ENCODE results near the gene PRRX2.

- TF ChIP-seq IRF1 (CRISPR knock-in tag; IDR thresholded peaks at IDR 0.05; ENCODE audit: borderline replicate concordance): no peak
- no peak for TF ChIP-seq ZBED1 (IDR thresholded peaks at IDR 0.05)
- no peak for TF ChIP-seq HDAC2 (IDR thresholded peaks at IDR 0.05)
- no peak for TF ChIP-seq POLR2AphosphoS5 (IDR thresholded peaks at IDR 0.05; ENCODE audit: control insufficient read depth, insufficient read depth, low read depth, low read length)
- TF ChIP-seq CTCF (IDR thresholded peaks at IDR 0.05 in 2 of 3, conservative IDR thresholded peaks at IDR 0.05 in 1 of 3; ENCODE audit: insufficient read depth in 2 of 3, low read depth in 1 of 3, low read length in 3 of 3): no peak
- no peak for TF ChIP-seq REST (IDR thresholded peaks at IDR 0.05; ENCODE audit: borderline replicate concordance)
- TF ChIP-seq REST (CRISPR knock-in tag; IDR thresholded peaks at IDR 0.05; ENCODE audit: low read depth): no peak
- no peak for TF ChIP-seq ZNF699 (CRISPR knock-in tag; IDR thresholded peaks at IDR 0.05; ENCODE audit: insufficient replicate concordance)
- TF ChIP-seq ZNF785 (CRISPR knock-in tag; IDR thresholded peaks at IDR 0.05): no peak
- no peak for TF ChIP-seq CBX3 (IDR thresholded peaks at IDR 0.05; ENCODE audit: borderline replicate concordance in 1 of 2, low read length in 2 of 2)
- no peak for TF ChIP-seq NR1H2 (CRISPR knock-in tag; IDR thresholded peaks at IDR 0.05)
- TF ChIP-seq FOS (IDR thresholded peaks at IDR 0.05; ENCODE audit: extremely low read depth, insufficient read length): no peak
- TF ChIP-seq ZBTB1 (CRISPR knock-in tag; IDR thresholded peaks at IDR 0.05; ENCODE audit: borderline replicate concordance, low read depth): no peak
- TF ChIP-seq RAD21 (CRISPR knock-in tag; conservative IDR thresholded peaks at IDR 0.05 in 1 of 2, IDR thresholded peaks at IDR 0.05 in 1 of 2): no peak
Measured at GRCh38 chr9:129630967-129631673, 34.3 kb upstream of the PRRX2 start.

Measured in K562 (cell line).